A673 (cell line): ENCODE measurements around the gene SMAD3. TPM values are rescaled to one million over a fixed set of nuclear protein-coding genes. Genes with fewer than 3 reads are reported as not detected.

Experiments used
- BruUV-seq: library from RNA; stranded (reverse); fragments of 400-500 nt; replicated peaks from 2 replicates; lab custom pipeline; 2021; lab: Mats Ljungman, UMichigan
- CTCF ChIA-PET: fragments of 300-600 bp; sonication (Branson Sonifier 250); formaldehyde crosslinking; loops from one replicate; lab custom pipeline; 2022; ENCODE audit warnings: antibody characterized with exemption; lab: Charles Lee
- POLR2A ChIA-PET: fragments of 300-600 bp; sonication (Branson Sonifier 250); formaldehyde crosslinking; loops from one replicate; lab custom pipeline; 2022; ENCODE audit warnings: antibody characterized with exemption; ENCODE audit not compliant: low non-redundant PET; lab: Charles Lee
- DNase-seq: peaks from one replicate; pipeline ENCODE4 v3.0.0-alpha.2; 2015; ENCODE audit warnings: low spot score
- H3K27ac ChIP-seq: fragments of 200-600 bp; sonication (generic); 2 replicates; pipeline ENCODE4 v1.5.1; 2016; ENCODE audit warnings: mixed run types, low read depth, mild to moderate bottlenecking, mixed read lengths, antibody characterized with exemption, low read length; ENCODE audit not compliant: poor library complexity, severe bottlenecking
- H3K27me3 ChIP-seq: fragments of 200-600 bp; sonication (generic); replicated peaks from 2 replicates; pipeline ENCODE4 v1.6.1; 2017; ENCODE audit warnings: mixed run types, low read depth, mild to moderate bottlenecking, mixed read lengths, antibody characterized with exemption, low read length; ENCODE audit not compliant: insufficient read depth, poor library complexity
- H3K36me3 ChIP-seq: fragments of 200-600 bp; sonication (generic); 2 replicates; pipeline ENCODE4 v1.6.1; 2016; ENCODE audit warnings: mixed run types, mild to moderate bottlenecking, mixed read lengths, antibody characterized with exemption, low read length; ENCODE audit not compliant: insufficient read depth, poor library complexity, severe bottlenecking
- H3K4me1 ChIP-seq: fragments of 200-600 bp; sonication (generic); 2 replicates; pipeline ENCODE4 v1.6.1; 2017; ENCODE audit warnings: mixed run types, mild to moderate bottlenecking, mixed read lengths, antibody characterized with exemption, low read length; ENCODE audit not compliant: insufficient read depth, poor library complexity, severe bottlenecking
- H3K4me3 ChIP-seq: fragments of 200-600 bp; sonication (generic); 2 replicates; pipeline ENCODE4 v1.5.1; 2016; ENCODE audit warnings: low read depth, mixed run types, mild to moderate bottlenecking, mixed read lengths, low read length; ENCODE audit not compliant: poor library complexity, severe bottlenecking
- H3K9me3 ChIP-seq: fragments of 200-600 bp; sonication (generic); 2 replicates; pipeline ENCODE4 v1.6.1; 2016; ENCODE audit warnings: mixed run types, low read depth, mild to moderate bottlenecking, mixed read lengths, antibody characterized with exemption, low read length; ENCODE audit not compliant: poor library complexity, severe bottlenecking
- CTCF ChIP-seq: fragments of 300-800, 200-600 bp; sonication (generic); conservative IDR thresholded peaks from 2 replicates; pipeline ENCODE4 v1.5.1; 2017; ENCODE audit warnings: low read depth, mild to moderate bottlenecking, antibody characterized with exemption, low read length, moderate library complexity, mixed read lengths
- EZH2 ChIP-seq: fragments of 200-600 bp; sonication (generic); IDR thresholded peaks from 2 replicates; pipeline ENCODE4 v1.6.1; 2017; ENCODE audit warnings: borderline replicate concordance, low read depth, mild to moderate bottlenecking, mixed read lengths, antibody characterized with exemption, low read length; ENCODE audit not compliant: poor library complexity, severe bottlenecking
- intact Hi-C: fragments of 100-400 bp; cut with micrococcal nuclease; formaldehyde crosslinking; loops from one replicate; pipeline ENCODE4 v1.10.0; 2022; ENCODE audit not compliant: unreplicated experiment
- total RNA-seq: library from RNA; stranded (reverse); gene quantifications from 2 replicates; pipeline ENCODE4 v1.2.3, GENCODE V29; 2021

The SMAD3 gene
- total RNA-seq, 1 experiment from 2014 or later, result 31.0 TPM

- H3K27ac ChIP-seq, result no peak overlapping the region
- H3K4me3 ChIP-seq, result no peak overlapping the region
- TF ChIP-seq EZH2, result no peak
- TF ChIP-seq CTCF, result no peak
- H3K9me3 ChIP-seq, result no peaks in the 10 kb centered on the region
- H3K27me3 ChIP-seq, result no peaks in the 10 kb centered on the region
- POLR2A ChIA-PET, result no interaction called here
- intact Hi-C loops, result no loop called here
- H3K4me1 ChIP-seq, result peaks cover 62% of the 10 kb centered on the region
- no TSS peak for BruUV-seq
- no peaks in the 10 kb centered on the region for H3K36me3 ChIP-seq
- CTCF ChIA-PET, result no interaction called here
- no peak for DNase-seq
These were observed 78.2 kb downstream of the SMAD3 start for GRCh38 chr15:67143646-67144045.

GRCh38 chr15:67144609-67145311 is 79.4 kb downstream of the SMAD3 start:
- ChIA-PET CTCF (no interaction called here), POLR2A (no interaction called here)
- H3K27ac ChIP-seq, result peak overlapping the region; percentile 48
- peaks cover 64% of the 10 kb centered on the region for H3K4me1 ChIP-seq
- no TSS peak for BruUV-seq
- TF ChIP-seq EZH2 (no peak), CTCF (no peak)
- no peak overlapping the region for H3K4me3 ChIP-seq
- H3K9me3 ChIP-seq, result no peaks in the 10 kb centered on the region
- H3K27me3 ChIP-seq, result no peaks in the 10 kb centered on the region
- no peaks in the 10 kb centered on the region for H3K36me3 ChIP-seq
- DNase-seq, result no peak
- intact Hi-C loops, result no loop called here

- POLR2A ChIA-PET, result no interaction called here
- intact Hi-C loops, result no loop called here
These were observed 79.9 kb downstream of the SMAD3 start for GRCh38 chr15:67145312-67145610.

More at GRCh38 chr15:67145312-67145610, 79.9 kb downstream of the SMAD3 start:
- DNase-seq, result no peak
- CTCF ChIA-PET, result no interaction called here
- H3K4me3 ChIP-seq, result no peak overlapping the region
- H3K9me3 ChIP-seq, result no peaks in the 10 kb centered on the region
- TF ChIP-seq EZH2 (no peak), CTCF (no peak)
- H3K27me3 ChIP-seq, result no peaks in the 10 kb centered on the region
- peaks cover 68% of the 10 kb centered on the region for H3K4me1 ChIP-seq
- no peaks in the 10 kb centered on the region for H3K36me3 ChIP-seq
- H3K27ac ChIP-seq, result peak overlapping the region; percentile 48
- BruUV-seq, result no TSS peak
